NOMO-1 treated with DMSO at 0.1 percent for 48 hours (cell line): Measurements from ENCODE around the gene PLEKHB2.
"Not testable (repeated sequence)": the region's sequence is repeated elsewhere in the genome, so short reads cannot be mapped to it uniquely, and the experiment has no call there.

Experiments used
- DNase-seq: peaks from one replicate; lab custom pipeline; 2025; ENCODE audit not compliant: unreplicated experiment; lab: John Stamatoyannopoulos, UW

Gene PLEKHB2

DNA sequence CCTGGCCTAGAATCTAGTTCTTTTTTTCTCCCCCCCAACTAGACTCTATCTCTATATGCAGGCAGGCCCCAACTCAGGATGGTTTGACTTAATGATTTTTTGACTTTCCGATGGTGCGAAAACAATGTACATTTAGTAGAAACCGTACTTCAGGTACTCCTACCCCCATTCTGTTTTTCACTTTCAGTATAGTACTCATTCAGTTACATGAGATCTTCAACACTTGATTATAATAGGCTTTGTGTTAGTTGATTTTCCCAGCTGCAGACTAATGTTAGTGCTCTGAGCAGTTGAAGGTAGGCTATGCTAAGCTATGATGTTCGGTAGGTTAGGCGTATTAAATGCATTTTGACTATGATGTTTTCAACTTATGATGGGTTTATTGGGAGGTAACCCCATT is 37.7 kb downstream of the PLEKHB2 start:
- no peak for DNase-seq

DNA sequence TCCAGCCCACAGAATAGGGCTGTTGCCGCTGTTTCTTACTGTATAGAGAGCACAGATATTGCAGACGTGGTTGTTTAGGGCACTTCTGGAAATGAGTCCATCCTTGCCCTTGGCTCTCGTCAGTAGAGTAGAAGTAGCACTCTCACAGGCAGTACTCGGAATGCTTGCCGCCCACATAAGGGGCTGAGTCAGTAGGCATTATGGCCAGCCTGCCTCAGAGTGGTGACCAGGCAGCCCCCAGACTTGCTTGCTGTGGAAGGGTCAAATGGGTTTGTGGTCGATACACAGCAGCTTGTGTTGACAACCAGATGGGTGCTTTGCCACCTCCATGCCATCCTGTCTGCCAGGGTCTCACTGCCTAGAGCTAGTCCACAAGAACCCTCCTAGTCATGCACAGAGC is 38.7 kb downstream of the PLEKHB2 start:
- DNase-seq = no peak

- peak; percentile 3 for DNase-seq
Observed at GRCh38 chr2:131145040-131145439, 39.9 kb downstream of the PLEKHB2 start.

GRCh38 chr2:131146231-131146630 is 41.1 kb downstream of the PLEKHB2 start:
- peak; percentile 2 for DNase-seq

- no peak for DNase-seq
Observed at GRCh38 chr2:131146749-131147148, 41.6 kb downstream of the PLEKHB2 start.

- DNase-seq = no peak
Observed at GRCh38 chr2:131148426-131148825, 43.3 kb downstream of the PLEKHB2 start.

GRCh38 chr2:131150109-131150508 is 45.0 kb downstream of the PLEKHB2 start:
- not testable (repeated sequence) for DNase-seq

DNA sequence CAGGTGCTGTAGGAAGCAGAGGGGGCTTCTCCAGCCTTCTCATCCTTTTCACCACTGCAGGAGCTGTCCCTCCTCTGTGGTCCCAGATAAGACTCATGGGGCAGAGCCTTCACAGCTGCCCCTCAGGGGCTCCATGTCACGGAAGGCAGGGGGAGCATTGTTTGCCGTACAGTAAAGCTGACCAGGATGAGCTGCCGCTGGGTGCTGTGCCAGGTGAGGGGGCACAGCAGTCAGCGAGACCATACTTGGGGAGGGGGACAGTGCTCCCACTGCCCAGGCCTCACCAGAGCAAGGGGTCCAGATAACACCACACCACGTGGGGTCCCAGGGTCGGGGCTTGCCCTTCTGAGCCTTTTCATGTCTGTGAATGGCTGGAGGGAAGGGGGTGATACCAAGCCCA is 46.3 kb downstream of the PLEKHB2 start:
- no peak for DNase-seq

DNA sequence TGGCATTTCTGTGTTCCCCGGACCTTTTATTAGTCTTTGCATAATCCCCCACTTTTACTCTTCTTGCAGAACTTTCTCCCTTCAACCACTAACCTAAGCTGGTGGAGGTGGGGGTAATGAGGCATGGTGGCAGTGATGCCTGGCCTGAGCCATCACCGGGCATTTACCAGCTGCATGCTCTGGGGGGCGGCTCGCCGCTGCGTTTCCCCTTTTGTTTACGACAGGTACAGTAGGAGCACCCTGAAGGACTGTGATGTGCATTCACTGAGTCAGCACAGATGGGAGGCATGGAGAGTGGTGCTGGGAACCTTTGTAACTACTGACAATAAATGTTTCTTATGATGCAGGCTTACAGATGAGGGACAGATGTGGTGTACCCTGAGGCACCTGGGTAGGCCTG is 46.9 kb downstream of the PLEKHB2 start:
- DNase-seq = no peak

DNA sequence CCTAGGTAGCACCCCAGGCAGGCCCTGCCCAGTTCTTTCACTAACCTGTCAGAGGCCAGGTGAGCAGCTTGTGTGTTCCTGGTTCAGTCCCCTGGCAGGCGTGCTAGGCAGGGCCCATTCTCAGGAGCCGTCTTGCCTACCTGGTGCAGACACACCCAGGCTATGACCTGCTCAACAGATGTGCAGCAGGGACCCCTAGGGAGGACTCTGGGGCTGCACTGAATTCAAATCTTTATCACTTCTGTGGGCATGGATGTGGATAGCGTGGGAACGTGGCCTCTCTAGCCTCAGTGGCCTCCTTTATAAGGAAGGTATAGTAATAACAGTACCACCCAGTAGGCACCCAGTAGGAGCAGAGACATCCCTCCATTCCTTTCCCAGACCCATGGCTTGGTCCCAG is 48.4 kb downstream of the PLEKHB2 start:
- DNase-seq = no peak

DNA sequence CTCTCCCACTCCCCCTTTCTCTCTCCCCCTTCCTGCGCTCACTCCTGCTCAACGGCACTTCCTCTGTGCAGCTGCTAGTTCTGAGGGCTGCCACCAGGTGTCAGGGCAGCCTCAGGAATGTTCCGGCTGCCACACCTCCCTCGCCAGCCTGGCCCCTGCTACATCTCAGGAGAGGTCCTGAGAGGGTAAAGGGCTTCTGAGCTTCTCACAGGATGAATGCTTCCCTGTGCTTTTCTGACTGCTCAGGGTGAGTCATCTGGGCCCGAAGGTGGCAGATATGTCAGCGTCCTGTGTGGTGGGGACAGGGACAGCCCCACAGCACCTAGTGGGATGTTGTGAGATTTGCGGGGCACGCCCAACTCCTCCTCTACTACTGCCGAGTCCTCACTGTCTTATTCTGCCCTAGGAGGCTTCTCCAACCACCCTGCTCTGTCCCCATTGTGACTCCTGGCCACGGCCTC is 49.0 kb downstream of the PLEKHB2 start:
- peak; percentile 58 for DNase-seq

DNA sequence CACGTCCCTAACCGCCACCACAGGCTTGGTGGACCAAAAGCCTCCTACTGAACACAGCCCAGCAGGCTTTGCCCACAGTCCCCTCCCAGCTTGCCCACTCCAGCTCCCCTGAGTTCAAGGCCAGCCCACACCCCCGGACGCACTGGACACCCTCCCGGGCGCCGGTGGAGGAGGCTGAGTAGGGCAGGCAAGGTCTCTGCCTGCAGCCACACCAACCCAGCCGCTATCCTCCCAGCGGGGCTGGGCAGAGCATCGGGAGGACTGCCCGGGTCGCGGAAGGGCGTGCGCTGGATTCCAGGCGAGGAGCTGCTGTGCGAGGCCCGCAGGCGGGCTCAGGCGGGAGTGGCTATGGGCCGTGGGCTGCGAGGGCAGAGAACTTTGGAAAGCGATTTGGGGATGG is 49.5 kb downstream of the PLEKHB2 start:
- no peak for DNase-seq

DNA sequence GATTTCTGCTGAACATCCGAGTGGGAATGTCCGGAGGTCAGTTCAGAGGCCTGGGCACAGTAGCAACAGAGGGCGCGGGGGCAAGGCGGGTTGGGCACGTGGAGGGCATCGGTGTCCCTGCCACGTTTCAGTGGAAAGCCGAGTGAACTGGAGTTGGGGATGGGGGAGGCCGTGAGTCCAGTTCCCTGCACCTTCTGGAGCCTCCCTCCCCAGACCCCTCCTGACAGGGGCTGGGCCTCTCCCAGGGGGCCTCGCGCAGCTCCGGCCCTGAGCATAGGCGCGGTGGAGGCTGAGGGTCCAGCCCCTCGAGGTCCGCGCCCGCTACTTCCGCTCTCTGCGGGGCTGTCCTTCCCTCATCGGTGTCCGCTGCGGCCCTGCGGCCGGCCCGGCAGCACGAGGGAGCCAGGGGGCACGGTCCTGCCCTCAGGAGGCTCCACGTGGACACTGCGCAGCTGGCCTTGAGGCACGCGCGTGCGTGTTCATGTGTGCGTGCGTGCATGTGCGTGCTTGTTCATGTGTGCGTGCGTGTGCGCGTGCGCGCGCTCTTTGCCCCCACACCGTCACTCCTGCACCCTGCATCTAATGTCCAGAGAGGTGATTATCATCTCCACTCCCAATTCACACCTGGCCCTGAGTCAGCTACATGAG is 50.2 kb downstream of the PLEKHB2 start:
- DNase-seq = no peak

- DNase-seq = no peak
Observed at GRCh38 chr2:131156452-131157149, 51.5 kb downstream of the PLEKHB2 start.

GRCh38 chr2:131165562-131165961 is 60.4 kb downstream of the PLEKHB2 start:
- not testable (repeated sequence) for DNase-seq

GRCh38 chr2:131168538-131168937 is 63.4 kb downstream of the PLEKHB2 start:
- DNase-seq = no peak

GRCh38 chr2:131178050-131178449 is 72.9 kb downstream of the PLEKHB2 start:
- DNase-seq = not testable (repeated sequence)

- DNase-seq = not testable (repeated sequence)
Observed at GRCh38 chr2:131178721-131179418, 73.7 kb downstream of the PLEKHB2 start.

- not testable (repeated sequence) for DNase-seq
Observed at GRCh38 chr2:131181451-131181850, 76.3 kb downstream of the PLEKHB2 start.

GRCh38 chr2:131193421-131193820 is 88.3 kb downstream of the PLEKHB2 start:
- not testable (repeated sequence) for DNase-seq

GRCh38 chr2:131196186-131196585 is 91.0 kb downstream of the PLEKHB2 start:
- DNase-seq = not testable (repeated sequence)
